GM18498 (cell line): ENCODE measurements around the gene EFNA5.
"Not testable (repeated sequence)": the region's sequence is repeated elsewhere in the genome, so short reads cannot be mapped to it uniquely, and the experiment has no call there.

Experiments
- ATAC-seq: cut with Tn5 transposase; IDR thresholded peaks from one replicate; pipeline ENCODE4 v1.9.1; 2021; ENCODE audit warnings: mild to moderate bottlenecking, moderate library complexity; ENCODE audit not compliant: unreplicated experiment

Gene EFNA5

DNA sequence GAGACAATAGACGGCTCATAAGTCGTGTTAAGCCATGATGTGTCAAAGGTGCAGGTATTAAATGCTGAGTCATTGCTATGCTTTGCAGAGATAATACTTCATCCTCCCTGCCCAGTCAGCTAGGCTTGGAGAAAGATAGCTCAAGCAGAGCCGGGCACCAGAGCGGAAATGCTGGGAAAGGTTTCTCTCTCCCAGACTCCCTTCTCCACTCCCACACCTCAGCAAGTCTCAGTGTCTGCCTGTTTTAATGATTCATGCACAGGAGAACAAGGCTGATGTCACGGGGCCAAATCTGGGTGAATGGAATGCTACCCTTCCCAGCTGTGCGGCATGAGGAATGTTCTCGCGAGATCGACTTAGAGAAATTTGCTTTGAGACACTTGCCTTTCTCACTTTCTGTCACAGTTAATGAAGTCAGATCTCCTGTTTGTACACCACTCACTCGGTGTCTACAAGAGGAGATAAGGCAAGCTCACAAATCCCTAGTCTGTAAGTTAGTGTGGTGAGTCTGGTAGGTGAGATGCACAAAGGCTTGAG lies 204.4 kb downstream of the EFNA5 start:
- ATAC-seq: no peak

DNA sequence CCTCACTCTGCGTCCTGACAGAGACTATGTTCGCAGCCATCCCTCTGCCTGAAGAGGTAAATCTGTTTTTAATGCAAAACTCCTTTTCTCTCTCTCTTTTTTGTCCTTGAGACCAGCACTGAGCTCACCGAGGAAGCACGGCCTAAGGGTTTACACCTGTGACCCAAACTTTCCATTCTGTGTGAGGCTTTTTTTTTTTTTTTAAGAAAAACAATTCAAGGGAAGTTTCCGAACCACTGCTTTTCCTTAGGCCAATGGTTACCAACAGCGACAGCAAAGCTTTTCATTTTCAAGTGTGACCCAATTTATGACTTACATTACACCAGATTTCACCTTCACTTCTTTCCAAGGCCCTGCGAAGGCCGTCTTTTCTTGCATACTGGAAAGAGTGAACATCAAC lies 205.9 kb downstream of the EFNA5 start:
- ATAC-seq: no peak

- ATAC-seq: no peak
Measured at GRCh38 chr5:107464416-107464815, 206.3 kb downstream of the EFNA5 start.

- no peak for ATAC-seq
Measured at GRCh38 chr5:107463731-107464130, 207.0 kb downstream of the EFNA5 start.

GRCh38 chr5:107461770-107462169 lies 209.0 kb downstream of the EFNA5 start:
- no peak for ATAC-seq

GRCh38 chr5:107460789-107461188 lies 209.9 kb downstream of the EFNA5 start:
- no peak for ATAC-seq

GRCh38 chr5:107459605-107460004 lies 211.1 kb downstream of the EFNA5 start:
- no peak for ATAC-seq

DNA sequence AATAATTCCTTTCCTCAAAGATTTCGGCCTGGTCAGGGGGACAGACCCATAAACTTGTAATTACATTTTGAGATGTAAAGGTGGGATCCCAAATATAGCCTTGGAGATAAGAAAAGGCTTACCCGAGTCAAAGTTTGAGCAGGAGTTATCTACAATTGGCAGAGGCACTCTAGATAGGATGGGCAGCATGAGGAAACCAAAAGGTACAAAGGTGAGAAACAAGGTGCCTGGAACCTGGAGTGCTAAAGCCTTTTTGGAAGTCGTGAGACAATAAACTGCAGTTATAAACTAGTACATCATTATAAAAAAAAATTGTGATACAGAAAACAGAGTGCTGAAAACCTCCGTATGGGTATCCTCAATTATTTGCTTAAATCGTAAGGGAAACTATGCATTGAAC lies 212.4 kb downstream of the EFNA5 start:
- no peak for ATAC-seq

DNA sequence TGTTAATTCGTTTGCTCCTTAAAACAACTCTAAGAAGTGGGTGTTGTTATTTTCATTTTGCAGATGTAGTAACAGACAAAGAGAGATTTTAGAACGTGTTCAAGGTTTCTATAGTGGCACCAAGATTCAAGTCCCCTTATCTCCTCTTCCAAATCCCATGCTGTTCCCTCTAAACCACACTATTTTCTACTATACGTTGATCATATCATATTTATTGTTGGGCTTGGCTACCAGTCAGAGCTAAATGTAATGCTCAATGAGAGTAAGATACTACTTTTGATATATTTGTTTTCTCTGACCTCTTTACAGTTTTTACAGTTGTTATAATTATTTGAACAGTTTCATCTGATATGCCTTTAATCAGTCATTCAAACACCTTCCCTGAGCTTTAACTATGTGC lies 212.9 kb downstream of the EFNA5 start:
- ATAC-seq: no peak

DNA sequence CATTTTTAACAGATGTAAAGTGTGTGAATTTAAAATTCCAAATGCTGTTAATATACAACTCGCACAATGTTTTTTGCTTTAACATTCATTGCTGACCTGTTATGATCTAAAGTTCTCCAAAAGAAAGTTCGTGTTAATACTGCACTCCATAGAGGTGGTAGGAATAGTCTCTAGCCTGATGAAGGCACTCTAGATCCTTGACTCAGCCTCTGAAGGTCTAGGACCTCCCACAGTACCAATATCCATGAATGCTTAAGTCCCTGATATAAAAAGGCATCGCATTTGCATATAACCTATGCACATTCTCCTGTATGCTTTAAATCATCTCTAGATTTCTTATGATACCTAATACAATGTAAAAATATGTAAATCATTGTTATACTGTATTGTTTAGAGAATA lies 213.6 kb downstream of the EFNA5 start:
- no peak for ATAC-seq

GRCh38 chr5:107456281-107456715 lies 214.4 kb downstream of the EFNA5 start:
- ATAC-seq: peak; percentile 91

- ATAC-seq: no peak
Measured at GRCh38 chr5:107455111-107455544, 215.6 kb downstream of the EFNA5 start.

- not testable (repeated sequence) for ATAC-seq
Measured at GRCh38 chr5:107451827-107452226, 218.9 kb downstream of the EFNA5 start.

DNA sequence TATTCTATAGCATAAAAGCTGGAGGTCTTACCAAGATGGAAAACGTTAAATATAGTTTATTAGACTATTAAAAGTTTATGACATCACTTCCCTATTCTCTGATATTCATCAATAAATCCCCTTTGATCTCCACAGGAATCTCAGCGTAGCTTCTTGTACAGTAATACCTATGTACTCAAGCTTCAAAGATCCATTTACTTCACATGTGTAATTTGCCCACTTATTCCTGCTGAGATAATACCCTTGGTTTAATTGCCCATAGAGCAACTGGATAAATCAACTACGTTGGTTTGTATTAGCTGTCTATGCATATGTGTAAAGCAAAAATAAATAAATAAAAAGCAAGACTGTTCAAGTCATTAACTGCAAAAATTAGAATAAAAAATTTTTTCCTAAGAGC lies 219.7 kb downstream of the EFNA5 start:
- ATAC-seq: no peak

DNA sequence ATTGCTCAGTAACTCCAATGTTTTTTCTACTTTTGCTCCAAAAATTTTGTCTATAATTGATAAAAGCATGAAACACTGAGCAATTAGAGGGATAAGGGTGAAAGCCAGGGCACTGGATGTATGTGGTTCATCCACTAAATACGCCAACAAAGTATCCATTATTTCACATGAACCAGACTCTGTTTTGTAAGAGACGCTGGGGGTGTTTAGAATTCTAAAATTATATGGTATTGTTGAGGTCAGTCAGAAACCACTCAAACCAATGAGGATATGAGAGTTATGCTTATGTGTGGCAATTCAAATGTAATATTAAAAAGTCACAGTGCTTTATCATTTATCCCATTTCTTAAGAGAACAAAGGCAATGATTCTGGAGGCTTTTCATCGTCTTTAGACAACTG lies 220.2 kb downstream of the EFNA5 start:
- ATAC-seq: no peak

DNA sequence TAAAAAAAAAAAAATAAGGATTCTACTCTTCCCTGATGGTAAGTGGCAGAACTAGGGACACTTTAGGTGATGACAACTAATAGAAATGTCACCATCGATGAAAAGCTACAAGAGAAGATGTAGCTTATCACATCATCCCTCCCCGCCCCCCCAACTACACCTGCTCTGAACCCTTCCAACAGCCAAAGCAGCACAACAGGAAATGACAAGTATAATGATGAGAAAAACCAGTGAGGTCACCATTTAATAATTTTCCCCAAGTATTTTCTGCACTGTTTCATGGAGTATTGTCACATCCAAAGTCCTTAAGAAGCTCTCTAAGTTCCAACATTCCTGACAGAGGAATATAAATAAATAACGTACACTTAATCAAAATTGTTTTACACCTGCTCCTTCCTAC lies 221.4 kb downstream of the EFNA5 start:
- no peak for ATAC-seq

DNA sequence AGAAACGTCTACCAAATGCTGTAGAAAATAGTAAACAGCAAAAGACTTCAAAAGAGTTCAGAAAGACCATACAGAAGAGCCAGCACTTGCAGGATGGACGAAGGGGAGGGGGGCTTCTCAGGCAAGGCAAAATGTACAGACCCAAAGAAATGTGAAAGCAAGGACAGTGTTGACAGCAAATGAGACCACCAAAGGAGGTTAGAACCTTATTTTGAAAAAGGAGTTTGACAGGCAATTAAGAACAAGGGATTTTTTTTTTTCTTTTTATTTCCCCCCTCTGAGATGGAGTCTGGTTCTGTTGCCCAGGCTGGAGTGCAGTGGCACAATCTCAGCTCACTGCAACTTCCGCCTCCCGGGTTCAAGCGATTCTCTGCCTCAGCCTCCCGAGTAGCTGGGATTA lies 223.2 kb downstream of the EFNA5 start:
- ATAC-seq: no peak

- ATAC-seq: no peak
Measured at GRCh38 chr5:107446972-107447371, 223.8 kb downstream of the EFNA5 start.

DNA sequence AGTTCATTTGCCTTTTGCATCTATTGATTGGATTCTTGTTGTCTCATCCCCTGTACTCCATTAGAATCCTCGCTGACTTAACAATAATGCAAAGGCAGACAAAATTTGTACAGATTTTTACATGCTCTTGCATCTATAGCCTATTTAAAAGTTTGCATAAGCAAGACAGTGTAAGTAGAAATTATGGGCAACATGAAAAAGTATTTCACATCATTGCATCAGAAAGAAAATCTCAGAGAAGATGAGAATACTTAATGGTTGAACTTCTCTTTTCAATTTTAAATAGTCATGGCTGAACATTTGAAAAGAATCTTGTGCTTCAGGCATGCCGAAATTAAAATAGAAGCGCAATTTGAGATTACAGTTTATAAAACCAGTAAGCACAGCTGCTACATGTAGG lies 226.4 kb downstream of the EFNA5 start:
- ATAC-seq: no peak

- ATAC-seq: no peak
Measured at GRCh38 chr5:107443897-107444296, 226.8 kb downstream of the EFNA5 start.

DNA sequence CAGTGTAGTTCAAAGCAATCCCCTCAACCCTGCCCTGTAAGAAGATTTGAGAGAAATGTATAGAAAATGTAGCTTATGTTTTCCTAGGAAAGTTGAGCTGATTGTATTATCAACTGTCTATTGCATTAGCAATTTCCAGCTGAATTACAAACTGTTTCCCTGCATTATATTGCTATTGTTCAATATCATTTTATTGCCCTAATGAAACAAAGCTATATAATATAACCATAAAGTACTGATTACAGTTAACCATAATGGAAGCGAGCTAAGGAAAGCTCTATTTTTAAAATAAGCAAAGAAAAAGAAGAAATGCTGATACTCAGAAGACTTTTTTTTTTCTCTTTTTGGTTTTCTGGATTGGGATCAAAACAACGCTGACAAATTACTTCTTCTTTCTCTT lies 228.3 kb downstream of the EFNA5 start:
- ATAC-seq: no peak

GRCh38 chr5:107439832-107440231 lies 230.9 kb downstream of the EFNA5 start:
- ATAC-seq: no peak

DNA sequence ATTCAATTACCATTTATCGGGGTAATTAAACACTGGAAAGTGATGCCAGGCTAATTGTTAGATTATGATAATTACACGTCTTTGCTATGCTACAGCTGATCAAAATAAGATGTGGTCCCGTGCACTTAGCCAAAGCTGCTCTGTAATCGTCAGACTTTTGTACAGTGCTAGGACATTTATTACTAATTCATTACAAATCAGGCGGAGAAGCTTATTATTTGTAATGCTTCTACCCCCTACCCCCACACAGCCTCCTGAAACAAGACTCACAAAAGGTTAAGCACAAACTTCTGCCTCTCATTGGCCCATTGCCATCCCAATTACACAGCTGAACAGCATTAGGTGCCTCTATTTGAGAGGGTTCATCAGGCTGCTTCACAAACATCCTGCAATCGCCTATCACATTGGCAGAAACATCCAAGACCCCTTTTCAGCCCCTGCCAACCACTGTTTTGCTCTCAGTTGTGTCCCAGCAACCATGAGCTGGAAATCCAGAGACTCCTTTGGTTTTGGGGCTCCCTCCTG lies 232.7 kb downstream of the EFNA5 start:
- no peak for ATAC-seq
